Mammary epithelial cell (primary cell): Measurements from ENCODE around the gene PAFAH2.

Experiments used
- EZH2 ChIP-seq: IDR thresholded peaks from 2 replicates; pipeline ENCODE4 v1.6.1; 2012; ENCODE audit warnings: low read length, inconsistent platforms, borderline replicate concordance
- TF ChIP-seq, protein P1 (sequence below), 2 donors: IDR thresholded peaks in 1 of 2; conservative IDR thresholded peaks in 1 of 2; 2 replicates each; pipeline ENCODE4 v1.5.1; 2011 to 2012; ENCODE audit warnings: inconsistent platforms in 2 of 2, low read length in 2 of 2, mild to moderate bottlenecking in 2 of 2, control low read depth in 1 of 2, low read depth in 1 of 2; ENCODE audit not compliant: insufficient read depth in 1 of 2; ENCODE audit errors: extremely low read depth in 1 of 2

DNA sequence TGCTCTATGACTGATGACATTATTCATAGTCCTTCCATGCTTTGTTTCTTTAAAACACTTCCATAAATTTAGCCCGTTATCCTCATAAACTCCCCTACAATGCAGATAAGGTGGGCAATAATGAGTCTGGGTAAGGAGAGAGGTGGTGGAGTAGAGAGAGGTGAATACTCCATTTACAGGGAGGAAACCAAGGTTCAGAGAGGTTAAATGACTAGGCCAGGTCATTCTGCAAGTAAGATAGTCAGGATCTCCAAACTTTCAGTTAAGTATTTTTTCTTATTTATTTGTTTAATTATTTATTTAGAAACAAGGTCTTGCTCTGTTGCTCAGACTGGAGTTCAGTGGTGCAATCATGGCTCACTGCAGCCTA, 26.1 kb downstream of the PAFAH2 start:
- TF ChIP-seq EZH2 = no peak
- TF ChIP-seq, protein P1, sequence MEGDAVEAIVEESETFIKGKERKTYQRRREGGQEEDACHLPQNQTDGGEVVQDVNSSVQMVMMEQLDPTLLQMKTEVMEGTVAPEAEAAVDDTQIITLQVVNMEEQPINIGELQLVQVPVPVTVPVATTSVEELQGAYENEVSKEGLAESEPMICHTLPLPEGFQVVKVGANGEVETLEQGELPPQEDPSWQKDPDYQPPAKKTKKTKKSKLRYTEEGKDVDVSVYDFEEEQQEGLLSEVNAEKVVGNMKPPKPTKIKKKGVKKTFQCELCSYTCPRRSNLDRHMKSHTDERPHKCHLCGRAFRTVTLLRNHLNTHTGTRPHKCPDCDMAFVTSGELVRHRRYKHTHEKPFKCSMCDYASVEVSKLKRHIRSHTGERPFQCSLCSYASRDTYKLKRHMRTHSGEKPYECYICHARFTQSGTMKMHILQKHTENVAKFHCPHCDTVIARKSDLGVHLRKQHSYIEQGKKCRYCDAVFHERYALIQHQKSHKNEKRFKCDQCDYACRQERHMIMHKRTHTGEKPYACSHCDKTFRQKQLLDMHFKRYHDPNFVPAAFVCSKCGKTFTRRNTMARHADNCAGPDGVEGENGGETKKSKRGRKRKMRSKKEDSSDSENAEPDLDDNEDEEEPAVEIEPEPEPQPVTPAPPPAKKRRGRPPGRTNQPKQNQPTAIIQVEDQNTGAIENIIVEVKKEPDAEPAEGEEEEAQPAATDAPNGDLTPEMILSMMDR (conservative IDR thresholded peaks at IDR 0.05 in 1 of 2, IDR thresholded peaks at IDR 0.05 in 1 of 2; ENCODE audit: extremely low read depth in 1 of 2, insufficient read depth in 1 of 2, low read depth in 1 of 2, low read length in 2 of 2) = no peak
